A673 (cell line): ENCODE results near the gene IL26.

Experiments used
- EZH2 ChIP-seq: fragments of 200-600 bp; sonication (generic); IDR thresholded peaks from 2 replicates; pipeline ENCODE4 v1.6.1; 2017; ENCODE audit warnings: borderline replicate concordance, low read depth, mild to moderate bottlenecking, mixed read lengths, antibody characterized with exemption, low read length; ENCODE audit not compliant: poor library complexity, severe bottlenecking
- TF ChIP-seq, protein P1 (sequence below): fragments of 300-800, 200-600 bp; sonication (generic); conservative IDR thresholded peaks from 2 replicates; pipeline ENCODE4 v1.5.1; 2017; ENCODE audit warnings: low read depth, mild to moderate bottlenecking, antibody characterized with exemption, low read length, moderate library complexity, mixed read lengths

DNA sequence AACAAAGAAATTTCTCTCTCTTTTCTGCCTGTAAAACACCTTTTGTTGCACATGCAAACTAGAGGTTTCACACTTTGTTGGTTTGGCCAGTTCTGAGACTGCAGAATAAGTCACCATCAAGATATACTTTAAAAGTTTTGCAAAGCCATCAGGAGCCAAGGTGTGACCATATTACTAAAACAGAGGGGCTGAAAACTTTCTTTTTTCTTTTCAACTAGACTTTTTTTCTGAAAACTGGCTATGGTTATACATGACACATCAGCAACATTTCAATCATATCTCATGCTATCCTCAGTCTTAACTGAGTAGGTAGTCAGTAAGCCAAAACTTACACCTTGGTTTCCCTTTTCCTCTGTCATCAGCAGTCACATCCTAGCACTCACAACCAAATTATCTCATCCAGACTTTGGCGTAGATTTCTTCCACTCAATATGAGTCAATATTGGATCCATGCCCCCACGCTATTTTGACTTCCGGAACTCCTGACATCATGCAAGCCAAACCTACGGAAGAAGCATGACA lies 62.0 kb downstream of the IL26 start:
- TF ChIP-seq, protein P1, sequence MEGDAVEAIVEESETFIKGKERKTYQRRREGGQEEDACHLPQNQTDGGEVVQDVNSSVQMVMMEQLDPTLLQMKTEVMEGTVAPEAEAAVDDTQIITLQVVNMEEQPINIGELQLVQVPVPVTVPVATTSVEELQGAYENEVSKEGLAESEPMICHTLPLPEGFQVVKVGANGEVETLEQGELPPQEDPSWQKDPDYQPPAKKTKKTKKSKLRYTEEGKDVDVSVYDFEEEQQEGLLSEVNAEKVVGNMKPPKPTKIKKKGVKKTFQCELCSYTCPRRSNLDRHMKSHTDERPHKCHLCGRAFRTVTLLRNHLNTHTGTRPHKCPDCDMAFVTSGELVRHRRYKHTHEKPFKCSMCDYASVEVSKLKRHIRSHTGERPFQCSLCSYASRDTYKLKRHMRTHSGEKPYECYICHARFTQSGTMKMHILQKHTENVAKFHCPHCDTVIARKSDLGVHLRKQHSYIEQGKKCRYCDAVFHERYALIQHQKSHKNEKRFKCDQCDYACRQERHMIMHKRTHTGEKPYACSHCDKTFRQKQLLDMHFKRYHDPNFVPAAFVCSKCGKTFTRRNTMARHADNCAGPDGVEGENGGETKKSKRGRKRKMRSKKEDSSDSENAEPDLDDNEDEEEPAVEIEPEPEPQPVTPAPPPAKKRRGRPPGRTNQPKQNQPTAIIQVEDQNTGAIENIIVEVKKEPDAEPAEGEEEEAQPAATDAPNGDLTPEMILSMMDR: no peak
- TF ChIP-seq EZH2: no peak
